COLO668 (cell line): Measurements from ENCODE around the gene LRRC47.
A peak's percentile ranks its signal among the peaks of the same experiment; 100 is the strongest.

Source experiments
- DNase-seq: peaks from one replicate; lab custom pipeline; 2025; ENCODE audit not compliant: unreplicated experiment; lab: John Stamatoyannopoulos, UW

Gene LRRC47

GRCh38 chr1:3787349-3787715 is 9.0 kb downstream of the LRRC47 start:
- DNase-seq: no peak

GRCh38 chr1:3786468-3787348 is 9.6 kb downstream of the LRRC47 start:
- DNase-seq: no peak

- no peak for DNase-seq
Observed at GRCh38 chr1:3785456-3786157, 10.7 kb downstream of the LRRC47 start.

- DNase-seq: no peak
Observed at GRCh38 chr1:3785045-3785444, 11.3 kb downstream of the LRRC47 start.

DNA sequence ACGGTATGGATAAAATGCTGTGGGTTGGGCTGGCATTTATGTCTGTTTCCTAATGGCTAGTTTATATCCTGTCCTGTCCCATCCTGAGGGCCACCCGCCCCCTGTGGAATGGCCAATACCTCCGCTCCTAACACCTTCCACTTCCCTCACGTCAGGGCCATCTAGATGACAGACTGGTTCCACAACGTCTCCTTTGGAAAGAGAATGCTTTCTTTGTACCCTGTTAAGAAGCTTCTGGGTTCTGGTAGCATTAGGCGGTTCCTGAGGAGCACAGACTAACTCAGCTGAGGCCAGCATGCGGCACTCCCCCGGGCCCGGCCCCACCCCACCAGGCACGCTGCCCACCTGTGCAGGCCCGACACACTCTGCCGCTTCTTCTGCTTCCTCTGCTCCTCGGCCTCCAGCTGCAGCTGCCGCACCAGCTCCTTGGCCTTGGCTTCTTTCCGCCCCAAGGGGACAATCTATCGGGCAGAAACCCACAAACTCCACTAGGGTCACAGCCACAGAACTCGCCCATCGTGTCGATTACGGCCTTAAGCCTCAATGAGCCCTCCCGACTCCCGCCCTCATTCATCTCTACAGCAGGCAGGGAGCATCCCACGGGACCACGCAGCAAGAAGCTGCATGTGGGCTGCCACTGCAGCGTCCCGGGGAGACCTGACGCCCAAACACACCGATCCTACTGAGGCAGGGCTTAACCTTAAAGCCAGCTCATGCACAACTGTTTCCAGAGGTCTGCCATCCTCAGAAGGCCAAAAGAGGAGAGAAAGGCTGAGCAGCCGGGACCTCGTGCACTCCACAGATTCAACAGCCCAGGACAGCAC is 12.4 kb downstream of the LRRC47 start:
- DNase-seq: no peak

GRCh38 chr1:3780901-3781300 is 15.4 kb downstream of the LRRC47 start:
- DNase-seq: no peak

DNA sequence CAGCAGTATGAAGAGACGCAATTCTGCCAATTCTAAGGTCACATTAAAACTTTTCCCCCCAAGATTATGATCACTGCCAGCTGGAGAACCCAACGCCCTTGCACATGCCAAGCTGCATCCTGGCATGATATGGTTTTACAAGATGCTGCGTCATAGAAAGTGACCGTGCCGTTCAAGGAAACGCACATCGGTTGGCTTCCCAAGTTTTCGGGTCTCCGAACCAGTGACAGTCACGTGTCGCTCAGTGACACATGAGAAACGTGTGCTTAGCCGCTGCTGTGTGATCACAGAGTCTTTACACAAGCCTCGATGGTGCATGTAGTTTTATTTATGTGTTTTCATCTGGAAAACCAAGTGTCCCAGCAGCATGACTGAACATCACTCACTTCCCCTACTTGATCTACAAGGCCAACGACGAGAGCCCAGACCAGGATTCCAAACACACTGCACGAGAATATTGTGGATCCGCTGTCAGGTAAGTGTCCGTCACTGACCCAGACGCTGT is 16.3 kb downstream of the LRRC47 start:
- DNase-seq: no peak

GRCh38 chr1:3779265-3779911 is 16.9 kb downstream of the LRRC47 start:
- no peak for DNase-seq

DNA sequence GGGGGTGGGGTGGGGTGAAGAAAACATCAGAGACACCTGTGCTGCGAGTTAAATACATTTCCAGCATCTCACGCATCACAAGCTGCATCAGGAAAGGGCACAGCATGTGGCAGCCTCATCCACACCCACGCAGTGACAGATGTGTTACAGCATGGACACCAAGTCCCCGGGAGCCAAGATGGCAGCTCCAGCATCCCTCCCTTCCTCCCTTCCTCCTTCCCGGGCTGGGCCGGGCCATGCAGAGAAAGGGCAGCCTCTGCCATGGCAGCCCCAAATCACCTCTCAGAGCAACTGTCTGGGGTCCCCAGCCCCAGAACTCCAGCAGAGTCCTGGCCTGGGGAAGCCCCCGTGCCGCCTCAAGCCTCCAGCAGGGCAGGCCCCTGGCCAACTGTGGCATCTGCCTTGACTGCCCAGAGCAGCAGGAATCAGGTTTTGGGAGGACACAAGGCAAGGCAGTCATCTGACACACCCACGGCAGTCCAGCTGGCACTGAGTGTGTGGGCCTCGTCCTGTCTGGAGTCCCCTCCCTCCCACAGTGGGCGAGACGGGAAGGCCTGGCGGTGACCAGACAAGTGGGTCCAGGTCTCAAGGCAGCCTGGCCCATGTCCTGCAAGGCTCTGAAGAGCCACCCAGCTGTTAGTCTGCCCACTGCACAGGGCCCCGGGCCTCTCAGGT is 17.6 kb downstream of the LRRC47 start:
- DNase-seq: no peak

DNA sequence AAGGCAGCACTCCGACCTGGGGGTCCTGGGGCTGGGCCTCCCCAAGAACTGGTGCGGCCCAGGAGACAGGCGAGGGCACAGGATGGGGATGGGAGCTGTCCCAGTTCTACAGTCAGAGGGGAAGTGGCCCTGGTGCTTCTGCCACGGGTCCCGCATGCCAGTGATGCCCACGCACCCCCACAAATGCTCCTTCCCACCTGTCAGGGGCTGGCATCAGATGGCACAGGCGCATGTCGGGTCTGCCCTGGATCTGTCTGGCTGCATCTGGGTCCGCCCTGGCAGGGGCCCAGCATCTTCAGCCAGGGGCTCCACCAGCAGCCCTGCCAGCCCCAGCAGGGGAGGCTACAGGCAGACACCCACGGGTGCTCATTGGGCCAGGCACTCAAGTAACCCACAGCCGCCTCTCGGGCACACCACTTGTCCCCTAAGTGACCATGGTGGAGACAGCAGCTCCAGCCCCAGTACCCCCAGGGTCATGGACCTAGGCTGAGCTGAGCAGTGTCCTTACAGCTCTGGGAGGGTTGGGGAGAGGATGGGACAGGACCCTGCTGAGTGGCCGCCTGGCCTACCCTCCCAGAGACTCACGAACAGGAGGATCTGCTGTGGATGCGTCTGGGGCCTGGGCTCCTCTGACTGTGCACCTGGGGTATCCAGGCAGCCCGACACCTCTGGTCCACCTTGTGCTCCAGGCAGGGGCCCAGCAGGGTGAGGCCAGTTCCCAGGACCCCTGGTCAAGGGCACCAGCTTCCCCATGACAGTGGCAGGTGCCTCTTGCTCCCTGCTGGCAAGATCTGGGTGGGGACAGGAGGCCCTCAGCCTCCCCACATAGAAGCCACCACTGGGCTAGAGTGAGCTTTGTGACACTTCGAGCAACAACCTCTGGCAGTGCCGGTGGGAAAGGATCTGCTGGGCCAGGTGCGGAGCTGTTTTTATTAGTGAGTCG is 18.4 kb downstream of the LRRC47 start:
- DNase-seq: no peak

- peak; percentile 32 for DNase-seq
Observed at GRCh38 chr1:3777078-3777547, 19.2 kb downstream of the LRRC47 start.

DNA sequence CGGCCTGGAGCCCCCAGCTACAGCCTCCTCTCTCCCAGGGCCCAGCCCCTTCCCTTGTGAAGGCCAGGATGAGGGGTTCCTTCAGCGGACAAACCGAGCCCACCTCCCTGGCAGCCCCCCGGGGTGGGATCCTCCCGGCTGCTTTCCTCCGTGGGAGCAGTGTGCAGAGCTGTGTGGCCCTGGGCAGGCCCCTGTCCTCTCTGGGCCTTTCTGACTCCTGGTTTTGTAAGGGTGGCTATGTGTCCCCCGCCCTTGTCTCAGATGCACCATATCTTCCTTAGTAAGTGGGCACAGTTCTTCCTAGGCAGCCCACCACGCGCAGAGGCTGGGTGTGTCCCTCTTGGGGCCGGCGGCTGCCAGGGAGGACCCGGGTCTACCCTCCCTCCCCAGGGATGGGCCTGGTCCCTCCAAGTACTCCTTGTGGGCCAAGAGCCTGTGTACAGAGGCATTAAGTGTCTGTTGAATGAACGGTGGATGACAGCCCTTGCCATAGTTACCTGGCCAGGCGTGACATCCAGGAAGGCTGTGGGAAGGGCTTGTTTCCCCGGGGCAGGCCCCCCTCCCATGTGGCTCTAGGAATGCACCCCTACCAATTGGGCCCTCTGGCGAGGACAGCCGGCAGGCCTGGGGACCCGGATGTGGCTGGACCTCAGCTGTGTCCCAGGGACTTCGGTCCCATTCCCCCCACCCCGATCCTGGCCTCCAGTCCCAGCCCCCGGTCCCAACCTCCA is 19.9 kb downstream of the LRRC47 start:
- DNase-seq: peak; percentile 78

- peak; percentile 98 for DNase-seq
Observed at GRCh38 chr1:3775490-3776230, 20.6 kb downstream of the LRRC47 start.

DNA sequence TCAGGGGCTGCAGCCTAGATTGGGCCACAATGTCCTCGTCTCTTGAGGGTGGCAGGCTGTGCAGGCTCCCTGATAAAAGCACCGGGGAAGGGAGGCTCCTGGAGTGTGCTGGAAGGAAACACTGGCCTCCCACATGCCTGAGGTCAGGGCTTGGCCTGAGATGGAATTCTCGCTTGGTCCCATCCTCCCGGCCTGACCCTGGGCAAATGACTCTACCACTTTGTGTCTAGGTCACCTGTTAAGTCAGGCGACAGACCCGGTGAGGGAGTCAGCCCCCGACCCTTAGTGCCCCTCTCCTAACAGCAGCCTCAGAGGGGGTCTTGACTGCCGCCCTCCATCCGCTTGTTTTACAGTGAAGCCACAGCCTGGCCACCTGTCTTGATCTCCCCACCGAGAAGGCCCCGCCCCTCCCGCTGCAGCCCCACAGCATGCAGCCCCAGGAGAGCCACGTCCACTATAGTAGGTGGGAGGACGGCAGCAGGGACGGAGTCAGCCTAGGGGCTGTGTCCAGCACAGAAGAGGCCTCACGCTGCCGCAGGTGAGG is 21.3 kb downstream of the LRRC47 start:
- no peak for DNase-seq

DNA sequence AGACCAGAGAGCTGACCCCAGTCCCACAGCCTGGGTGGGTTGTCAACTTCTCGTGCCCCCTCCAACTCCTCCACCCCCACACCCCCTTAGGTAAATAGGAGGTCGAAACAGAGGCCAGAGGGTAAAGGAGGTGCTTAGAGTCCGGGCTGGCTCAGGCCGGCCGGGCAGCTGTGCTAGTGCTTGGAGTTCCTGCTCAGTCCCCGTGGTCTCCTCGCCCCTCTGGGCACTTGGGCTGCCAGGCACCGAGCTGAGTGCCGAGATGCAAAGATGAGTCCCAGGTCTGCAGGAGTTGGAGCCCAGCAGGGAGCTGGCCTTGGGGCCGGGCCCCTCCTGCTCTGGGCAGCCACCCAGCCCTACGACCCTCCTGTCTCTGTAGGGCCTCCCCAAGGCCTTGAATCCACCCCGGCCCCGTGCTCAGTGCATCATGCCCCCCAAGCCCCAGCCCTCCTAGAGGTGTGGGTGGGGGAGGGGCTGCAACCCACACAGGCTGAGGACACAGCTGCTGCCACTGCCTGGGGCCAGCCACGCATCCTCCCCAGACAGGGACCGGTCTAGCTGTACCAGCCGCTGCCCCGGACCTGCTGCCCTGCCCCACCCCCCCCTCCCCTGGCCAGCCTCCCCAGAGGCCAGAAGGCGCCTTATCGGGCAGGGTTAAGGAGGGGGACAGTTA is 21.9 kb downstream of the LRRC47 start:
- no peak for DNase-seq

DNA sequence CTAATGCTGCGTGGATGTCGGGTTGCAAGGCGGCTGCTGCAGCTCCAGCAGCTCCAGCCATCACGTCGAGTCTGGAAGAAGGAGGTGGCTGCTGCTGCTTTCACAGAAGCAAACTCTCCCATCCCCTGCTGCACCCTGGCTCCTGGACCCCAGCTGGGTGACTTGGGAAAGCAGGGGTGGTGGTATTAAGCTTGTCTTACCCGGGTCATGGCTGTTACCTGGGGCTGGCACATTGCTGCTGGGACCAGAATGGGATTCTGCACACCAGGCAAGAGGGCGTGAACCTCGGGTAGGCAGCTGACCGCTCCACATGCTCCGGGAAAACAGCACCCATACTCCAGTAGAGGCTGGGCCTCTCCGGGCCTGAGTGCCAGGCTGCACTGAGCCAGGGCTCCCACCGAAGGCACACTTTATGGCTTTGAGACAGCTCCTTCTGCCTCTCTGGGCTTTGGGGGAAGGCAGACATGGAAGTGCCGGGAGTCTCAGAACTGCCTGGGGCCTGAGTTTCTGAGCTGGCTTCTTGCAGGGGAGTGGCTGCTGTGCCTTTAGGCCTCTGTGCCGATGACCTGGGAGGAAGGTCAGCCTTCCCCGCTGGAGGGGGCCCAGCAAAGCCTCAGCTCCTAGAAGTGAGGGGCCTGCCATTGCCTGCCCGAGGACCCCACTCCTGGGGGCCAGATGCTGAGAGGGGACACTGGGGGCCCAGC is 22.6 kb downstream of the LRRC47 start:
- DNase-seq: no peak
